Neutrophil (primary cell): ENCODE data around the gene PDZRN3.

ENCODE experiments used
- H3K27ac ChIP-seq: fragments of 200-600 bp; sonication (generic); 2 replicates; pipeline ENCODE4 v1.5.1; 2016; ENCODE audit warnings: mild to moderate bottlenecking, moderate library complexity
- H3K27me3 ChIP-seq: fragments of 200-600 bp; sonication (generic); 2 replicates; pipeline ENCODE4 v1.6.0; 2016; ENCODE audit warnings: mild to moderate bottlenecking
- H3K36me3 ChIP-seq: fragments of 200-600 bp; sonication (generic); 2 replicates; pipeline ENCODE4 v1.5.1; 2017
- H3K4me1 ChIP-seq, 2 experiments: fragments of 200-600 bp in 1 of 2; sonication (generic) in 1 of 2; 1 replicate in 1 of 2; 2 replicates in 1 of 2; pipeline versions ENCODE4 v1.5.1 to v1.6.1; 2013 to 2016; ENCODE audit warnings: low read depth in 1 of 2, low read length in 1 of 2, mild to moderate bottlenecking in 1 of 2, moderate library complexity in 1 of 2; ENCODE audit not compliant: control insufficient read depth in 1 of 2, insufficient read depth in 1 of 2
- H3K4me3 ChIP-seq, 2 experiments: fragments of 200-600 bp in 1 of 2; sonication (generic) in 1 of 2; 1 replicate in 1 of 2; 2 replicates in 1 of 2; pipeline ENCODE4 v1.5.1; 2013 to 2016; ENCODE audit warnings: low read depth in 1 of 2, low read length in 1 of 2, mild to moderate bottlenecking in 1 of 2, moderate library complexity in 1 of 2
- H3K9me3 ChIP-seq: fragments of 200-600 bp; sonication (generic); 2 replicates; pipeline ENCODE4 v1.5.1; 2016
- TF ChIP-seq, protein P1 (sequence below): fragments of 200-600 bp; sonication (generic); IDR thresholded peaks from 2 replicates; pipeline ENCODE4 v1.5.1; 2016; ENCODE audit warnings: antibody characterized with exemption

Gene PDZRN3

DNA sequence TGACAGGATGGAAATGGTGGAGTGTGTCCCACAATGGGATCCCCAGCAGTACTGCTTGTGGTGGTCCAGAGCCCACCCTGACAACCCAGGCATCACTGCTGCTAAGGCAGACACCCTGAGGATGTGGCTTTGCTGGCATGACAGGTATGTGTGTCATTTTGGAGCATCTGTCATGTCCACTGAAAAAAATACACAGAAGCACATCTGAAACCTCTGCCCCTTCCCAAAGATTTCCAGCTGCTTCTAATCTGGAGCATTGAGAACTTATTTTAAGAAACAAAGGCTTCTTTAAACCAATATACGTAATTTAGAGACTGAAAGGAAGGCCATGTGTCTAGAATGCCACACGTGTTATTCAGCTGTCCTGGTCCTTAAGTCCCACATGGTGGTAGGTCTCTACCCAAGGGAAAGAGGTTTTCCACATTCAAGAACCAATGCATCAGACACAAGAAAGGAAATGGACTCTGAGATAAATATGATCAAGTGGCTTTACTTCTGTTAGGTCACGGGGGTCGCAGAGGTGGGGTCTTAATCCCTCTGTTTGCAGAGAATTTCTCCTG, 88.3 kb downstream of the PDZRN3 start:
- Histone ChIP-seq H3K9me3 (no peaks in the 10 kb centered on the region), H3K4me3 (no peak overlapping the region), H3K36me3 (no peaks in the 10 kb centered on the region), H3K4me1 (no peaks in the 10 kb centered on the region), H3K27ac (no peak overlapping the region), H3K27me3 (no peaks in the 10 kb centered on the region)
- TF ChIP-seq, protein P1, sequence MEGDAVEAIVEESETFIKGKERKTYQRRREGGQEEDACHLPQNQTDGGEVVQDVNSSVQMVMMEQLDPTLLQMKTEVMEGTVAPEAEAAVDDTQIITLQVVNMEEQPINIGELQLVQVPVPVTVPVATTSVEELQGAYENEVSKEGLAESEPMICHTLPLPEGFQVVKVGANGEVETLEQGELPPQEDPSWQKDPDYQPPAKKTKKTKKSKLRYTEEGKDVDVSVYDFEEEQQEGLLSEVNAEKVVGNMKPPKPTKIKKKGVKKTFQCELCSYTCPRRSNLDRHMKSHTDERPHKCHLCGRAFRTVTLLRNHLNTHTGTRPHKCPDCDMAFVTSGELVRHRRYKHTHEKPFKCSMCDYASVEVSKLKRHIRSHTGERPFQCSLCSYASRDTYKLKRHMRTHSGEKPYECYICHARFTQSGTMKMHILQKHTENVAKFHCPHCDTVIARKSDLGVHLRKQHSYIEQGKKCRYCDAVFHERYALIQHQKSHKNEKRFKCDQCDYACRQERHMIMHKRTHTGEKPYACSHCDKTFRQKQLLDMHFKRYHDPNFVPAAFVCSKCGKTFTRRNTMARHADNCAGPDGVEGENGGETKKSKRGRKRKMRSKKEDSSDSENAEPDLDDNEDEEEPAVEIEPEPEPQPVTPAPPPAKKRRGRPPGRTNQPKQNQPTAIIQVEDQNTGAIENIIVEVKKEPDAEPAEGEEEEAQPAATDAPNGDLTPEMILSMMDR, result no peak

DNA sequence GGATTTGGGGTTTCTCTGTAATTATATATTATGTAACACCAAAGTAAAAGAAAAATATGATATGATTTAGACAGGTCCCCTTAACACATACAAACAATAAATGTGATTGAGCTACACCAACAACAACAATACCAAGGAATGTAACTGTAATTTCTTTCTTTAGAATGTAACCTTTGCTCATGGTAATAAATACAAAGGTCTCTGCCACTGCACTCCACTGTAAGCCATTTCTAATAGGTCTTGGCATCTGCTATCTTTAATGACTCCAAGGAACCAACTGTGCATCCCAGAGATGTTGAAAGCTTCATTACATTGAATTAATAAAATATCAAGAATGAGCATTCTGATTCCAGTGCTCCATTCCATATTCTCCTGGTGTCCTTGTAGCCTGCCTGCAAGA, 88.8 kb downstream of the PDZRN3 start:
- no peaks in the 10 kb centered on the region for H3K27me3 ChIP-seq
- H3K4me1 ChIP-seq, result no peaks in the 10 kb centered on the region
- no peak overlapping the region for H3K4me3 ChIP-seq
- no peaks in the 10 kb centered on the region for H3K9me3 ChIP-seq
- no peak overlapping the region for H3K27ac ChIP-seq
- TF ChIP-seq, protein P1, result no peak
- H3K36me3 ChIP-seq, result no peaks in the 10 kb centered on the region

DNA sequence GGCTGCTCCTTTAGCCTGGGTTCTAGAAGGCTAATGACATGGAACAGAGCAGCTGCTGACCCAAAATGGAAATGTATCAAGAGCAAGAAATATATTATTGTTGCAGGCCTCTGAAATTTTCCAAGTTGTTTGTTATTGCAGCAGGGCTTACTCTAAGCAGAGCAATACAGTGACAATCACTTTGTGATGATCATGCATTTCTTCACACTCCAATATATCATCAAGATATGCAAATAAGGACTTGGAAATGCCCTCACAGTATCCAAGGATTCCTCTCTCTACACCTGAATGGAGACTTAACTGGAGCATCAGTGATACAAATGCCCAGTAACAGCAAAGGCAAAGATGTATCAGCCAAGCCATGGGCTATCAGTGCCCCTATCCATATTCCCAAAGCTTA, 89.6 kb downstream of the PDZRN3 start:
- no peaks in the 10 kb centered on the region for H3K9me3 ChIP-seq
- H3K27me3 ChIP-seq, result no peaks in the 10 kb centered on the region
- no peaks in the 10 kb centered on the region for H3K4me1 ChIP-seq
- H3K4me3 ChIP-seq, result no peak overlapping the region
- TF ChIP-seq, protein P1, result no peak
- no peak overlapping the region for H3K27ac ChIP-seq
- no peaks in the 10 kb centered on the region for H3K36me3 ChIP-seq

DNA sequence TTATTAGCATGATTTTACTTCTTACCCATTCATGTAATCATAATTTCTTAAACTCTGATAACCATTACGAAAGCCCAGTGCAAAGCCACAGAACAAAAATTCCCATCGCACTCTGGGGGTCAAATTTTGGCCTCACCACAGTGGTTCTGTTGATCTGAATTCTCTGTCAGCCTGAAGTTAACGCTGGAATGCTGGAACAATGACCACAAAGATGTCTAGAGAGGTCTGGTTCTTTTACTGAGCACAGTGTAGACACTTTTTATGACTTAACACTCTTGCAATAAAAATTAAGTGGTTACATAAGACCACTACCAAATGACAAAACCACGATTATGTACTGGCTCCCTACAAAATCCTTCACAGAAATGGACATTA, 94.7 kb downstream of the PDZRN3 start:
- H3K9me3 ChIP-seq, result no peaks in the 10 kb centered on the region
- no peak overlapping the region for H3K27ac ChIP-seq
- no peak overlapping the region for H3K4me3 ChIP-seq
- no peaks in the 10 kb centered on the region for H3K27me3 ChIP-seq
- H3K36me3 ChIP-seq, result no peaks in the 10 kb centered on the region
- TF ChIP-seq, protein P1, result no peak
- no peaks in the 10 kb centered on the region for H3K4me1 ChIP-seq

DNA sequence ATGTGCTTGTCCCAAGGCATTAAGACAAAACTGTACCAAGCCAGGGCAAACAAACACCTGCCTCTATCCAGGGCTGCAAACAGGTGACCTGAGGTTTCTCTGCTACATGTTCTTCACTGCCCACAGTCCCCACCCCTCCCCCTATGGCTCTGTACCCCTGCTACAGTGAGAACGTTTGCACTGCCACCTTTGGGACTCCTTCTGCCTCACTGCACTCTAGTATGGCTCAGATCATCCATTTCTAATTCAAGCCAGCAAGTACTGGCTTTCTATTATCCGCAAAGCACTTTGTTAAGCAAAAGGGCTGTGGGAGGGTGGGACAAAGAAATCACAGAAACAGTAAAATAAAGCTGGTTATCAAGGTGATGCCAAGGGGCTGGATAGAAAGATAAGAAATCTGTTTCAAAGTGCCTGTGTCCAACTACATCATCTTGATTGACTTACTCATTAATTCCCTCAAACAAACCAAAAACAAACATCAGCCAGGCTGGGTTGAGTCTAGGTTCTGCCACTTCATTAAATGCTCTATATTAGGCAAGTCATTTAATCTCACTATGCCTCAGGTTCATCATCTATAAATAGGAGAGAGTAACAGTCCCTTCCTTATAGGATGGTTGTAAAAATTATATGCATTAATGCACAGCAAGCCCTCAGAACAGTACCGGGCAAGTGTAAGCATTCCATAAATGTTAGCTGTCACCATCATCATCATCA, 95.3 kb downstream of the PDZRN3 start:
- TF ChIP-seq, protein P1, result no peak
- Histone ChIP-seq H3K4me3 (no peak overlapping the region), H3K36me3 (no peaks in the 10 kb centered on the region), H3K9me3 (no peaks in the 10 kb centered on the region), H3K4me1 (no peaks in the 10 kb centered on the region), H3K27me3 (no peaks in the 10 kb centered on the region), H3K27ac (no peak overlapping the region)
